PC-9 (cell line): ENCODE measurements around the gene SFMBT2.

Source experiments
- EZH2 ChIP-seq: fragments of 200-600 bp; sonication (generic); IDR thresholded peaks from 2 replicates; pipeline ENCODE4 v1.8.0; 2017; ENCODE audit warnings: antibody characterized with exemption, low read depth
- TF ChIP-seq, protein P1 (sequence below): fragments of 200-600 bp; sonication (generic); conservative IDR thresholded peaks from 2 replicates; pipeline ENCODE4 v1.6.1; 2017; ENCODE audit warnings: mixed run types, antibody characterized with exemption, mild to moderate bottlenecking, moderate library complexity

DNA sequence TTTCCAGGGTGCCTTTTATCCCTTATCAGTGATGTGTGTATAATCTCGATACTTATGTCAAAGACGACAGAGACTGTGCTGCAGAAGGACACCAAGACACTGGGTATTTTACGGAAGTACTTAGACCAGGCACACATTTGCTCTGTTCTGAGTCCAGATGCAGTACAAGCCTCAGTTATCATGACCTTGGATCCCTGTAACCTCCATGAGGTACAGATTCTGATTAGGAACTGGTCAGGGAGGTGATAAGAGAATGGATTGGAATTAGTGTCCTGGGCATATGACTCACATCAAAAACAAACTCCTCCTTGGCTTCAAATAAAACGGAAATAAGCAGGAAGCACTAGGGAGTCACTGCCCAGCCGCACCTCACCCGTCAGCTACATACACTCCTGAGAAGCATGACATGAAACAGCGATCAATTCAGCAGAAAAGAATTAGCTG, 146.5 kb downstream of the SFMBT2 start:
- TF ChIP-seq, protein P1, sequence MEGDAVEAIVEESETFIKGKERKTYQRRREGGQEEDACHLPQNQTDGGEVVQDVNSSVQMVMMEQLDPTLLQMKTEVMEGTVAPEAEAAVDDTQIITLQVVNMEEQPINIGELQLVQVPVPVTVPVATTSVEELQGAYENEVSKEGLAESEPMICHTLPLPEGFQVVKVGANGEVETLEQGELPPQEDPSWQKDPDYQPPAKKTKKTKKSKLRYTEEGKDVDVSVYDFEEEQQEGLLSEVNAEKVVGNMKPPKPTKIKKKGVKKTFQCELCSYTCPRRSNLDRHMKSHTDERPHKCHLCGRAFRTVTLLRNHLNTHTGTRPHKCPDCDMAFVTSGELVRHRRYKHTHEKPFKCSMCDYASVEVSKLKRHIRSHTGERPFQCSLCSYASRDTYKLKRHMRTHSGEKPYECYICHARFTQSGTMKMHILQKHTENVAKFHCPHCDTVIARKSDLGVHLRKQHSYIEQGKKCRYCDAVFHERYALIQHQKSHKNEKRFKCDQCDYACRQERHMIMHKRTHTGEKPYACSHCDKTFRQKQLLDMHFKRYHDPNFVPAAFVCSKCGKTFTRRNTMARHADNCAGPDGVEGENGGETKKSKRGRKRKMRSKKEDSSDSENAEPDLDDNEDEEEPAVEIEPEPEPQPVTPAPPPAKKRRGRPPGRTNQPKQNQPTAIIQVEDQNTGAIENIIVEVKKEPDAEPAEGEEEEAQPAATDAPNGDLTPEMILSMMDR = no peak
- no peak for TF ChIP-seq EZH2
